Activated CD4-positive, alpha-beta memory T cell treated with anti-CD3 and anti-CD28 coated beads for 36 hours (primary cell): ENCODE results near the gene RIMBP2. TPM values are rescaled to one million over a fixed set of nuclear protein-coding genes. Genes with fewer than 3 reads are reported as not detected.
"Not testable (repeated sequence)": the region's sequence is repeated elsewhere in the genome, so short reads cannot be mapped to it uniquely, and the experiment has no call there.

Experiments
- CTCF ChIA-PET: fragments of 350-600 bp; sonication (Branson Sonifier 250); formaldehyde crosslinking; loops from one replicate; lab custom pipeline; 2021; ENCODE audit warnings: antibody characterized with exemption, inconsistent platforms; lab: Charles Lee
- POLR2A ChIA-PET: fragments of 350-600 bp; sonication (Branson Sonifier 250); formaldehyde crosslinking; loops from one replicate; lab custom pipeline; 2021; ENCODE audit warnings: antibody characterized with exemption; lab: Charles Lee
- DNase-seq: peaks from one replicate; pipeline ENCODE4 v3.0.0-alpha.2; 2020
- H3K27ac Mint-ChIP-seq: one replicate; pipeline ENCODE4 v1.8.0; 2021; ENCODE audit warnings: mixed read lengths
- H3K27me3 Mint-ChIP-seq: one replicate; pipeline ENCODE4 v1.8.0; 2021; ENCODE audit warnings: mixed read lengths
- H3K36me3 Mint-ChIP-seq: one replicate; pipeline ENCODE4 v1.8.0; 2021; ENCODE audit warnings: mixed read lengths
- H3K4me1 Mint-ChIP-seq: one replicate; pipeline ENCODE4 v1.8.0; 2021; ENCODE audit warnings: low read depth, mixed read lengths
- H3K4me3 Mint-ChIP-seq: one replicate; pipeline ENCODE4 v1.8.0; 2021; ENCODE audit warnings: mild to moderate bottlenecking, mixed read lengths
- H3K9me3 Mint-ChIP-seq: one replicate; pipeline ENCODE4 v1.8.0; 2021; ENCODE audit warnings: mixed read lengths
- intact Hi-C: fragments of 100-400 bp; cut with micrococcal nuclease; formaldehyde crosslinking; loops from one replicate; pipeline ENCODE4 v1.15.1; 2023
- total RNA-seq, 2 experiments: library from RNA; stranded (reverse); gene quantifications; one replicate each; pipeline ENCODE4 v1.2.3, GENCODE V29; 2021

Gene RIMBP2
- total RNA-seq, 2 experiments from 2014 or later = 0.27 TPM; not detected in 1

DNA sequence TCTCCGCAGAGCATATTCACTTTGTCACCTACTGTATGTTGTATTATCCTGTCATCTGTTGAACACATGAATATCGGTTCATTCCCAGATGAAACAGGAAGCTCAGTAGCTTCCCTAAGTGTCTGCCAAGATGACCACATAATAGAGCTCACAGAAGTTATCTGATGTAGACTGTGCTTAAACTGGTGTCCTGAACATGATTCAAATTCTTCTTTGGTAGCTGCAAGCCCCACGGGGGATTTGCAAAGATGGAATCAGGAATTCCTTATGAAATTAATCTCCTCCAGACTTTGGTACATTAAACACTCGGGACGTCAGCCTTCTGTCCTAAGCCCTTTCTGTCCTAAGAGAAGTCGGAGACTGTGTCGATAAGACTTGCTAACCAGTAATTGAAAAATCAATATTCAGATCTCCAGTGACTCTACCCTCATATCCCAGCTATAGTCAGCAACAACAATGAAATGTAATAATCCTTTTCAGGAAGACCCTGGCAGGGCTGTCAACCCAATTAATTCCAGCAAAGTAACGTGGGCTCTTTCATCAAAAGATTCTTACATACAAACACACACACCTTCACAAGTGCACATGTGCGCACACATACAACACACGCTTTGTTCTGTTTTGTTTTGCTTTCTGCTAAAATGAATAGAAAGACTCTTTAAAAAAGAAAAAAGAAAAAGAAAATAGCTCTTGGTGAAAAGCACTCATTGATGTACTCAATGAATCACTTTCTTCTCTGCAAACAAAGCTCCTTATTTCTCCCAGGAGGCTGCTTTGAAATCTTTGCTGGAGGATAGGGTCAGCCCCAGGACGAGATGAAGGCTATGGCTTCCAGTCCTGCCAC, 127.2 kb downstream of the RIMBP2 start:
- H3K36me3 Mint-ChIP-seq = no peaks in the 10 kb centered on the region
- POLR2A ChIA-PET = no interaction called here
- intact Hi-C loops = no loop called here
- no peak overlapping the region for H3K27ac Mint-ChIP-seq
- H3K9me3 Mint-ChIP-seq = peaks cover 8% of the 10 kb centered on the region
- H3K27me3 Mint-ChIP-seq = no peaks in the 10 kb centered on the region
- CTCF ChIA-PET = no interaction called here
- no peak for DNase-seq
- no peak overlapping the region for H3K4me3 Mint-ChIP-seq
- no peaks in the 10 kb centered on the region for H3K4me1 Mint-ChIP-seq

DNA sequence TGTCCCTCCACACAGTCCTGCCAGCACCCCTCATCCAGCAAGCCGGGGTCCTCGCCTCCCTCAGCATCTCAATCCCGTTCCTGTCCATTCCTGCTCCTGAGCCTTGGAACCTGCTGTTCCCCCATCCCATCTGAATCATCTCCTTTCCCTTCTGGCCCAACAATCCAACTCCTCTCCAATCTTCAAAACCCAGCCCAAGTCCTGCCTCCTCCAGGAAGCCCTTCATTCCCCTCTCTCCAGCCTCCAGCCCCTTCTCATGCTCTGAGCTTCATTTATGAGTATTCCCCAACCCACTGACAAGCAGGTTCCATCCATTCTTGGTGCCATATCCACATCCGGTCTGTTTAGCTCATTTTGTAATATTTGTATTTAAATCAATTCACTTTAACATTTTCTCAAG, 128.1 kb downstream of the RIMBP2 start:
- POLR2A ChIA-PET = no interaction called here
- intact Hi-C loops = no loop called here
- H3K27ac Mint-ChIP-seq = no peak overlapping the region
- no peak overlapping the region for H3K4me3 Mint-ChIP-seq
- peaks cover 8% of the 10 kb centered on the region for H3K9me3 Mint-ChIP-seq
- H3K4me1 Mint-ChIP-seq = no peaks in the 10 kb centered on the region
- DNase-seq = no peak
- H3K27me3 Mint-ChIP-seq = no peaks in the 10 kb centered on the region
- CTCF ChIA-PET = no interaction called here
- H3K36me3 Mint-ChIP-seq = no peaks in the 10 kb centered on the region

DNA sequence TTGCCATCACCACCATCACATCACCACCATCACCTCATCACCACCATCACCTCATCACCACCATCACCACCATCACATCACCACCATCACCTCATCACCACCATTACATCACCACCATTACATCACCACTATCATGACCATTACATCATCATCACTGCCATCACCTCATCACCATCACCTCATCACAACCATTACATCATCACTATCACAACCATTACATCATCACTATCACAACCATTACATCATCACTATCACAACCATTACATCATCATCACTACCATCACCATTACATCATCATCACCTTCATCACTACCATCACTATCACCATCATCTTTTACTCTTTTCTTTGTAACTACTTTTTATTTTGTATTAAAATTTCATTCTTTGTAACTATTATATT, 131.6 kb downstream of the RIMBP2 start:
- intact Hi-C loops, H3K27ac Mint-ChIP-seq, H3K4me3 Mint-ChIP-seq, H3K27me3 Mint-ChIP-seq, H3K4me1 Mint-ChIP-seq, H3K36me3 Mint-ChIP-seq, POLR2A ChIA-PET, CTCF ChIA-PET, H3K9me3 Mint-ChIP-seq, DNase-seq: not testable (repeated sequence)

DNA sequence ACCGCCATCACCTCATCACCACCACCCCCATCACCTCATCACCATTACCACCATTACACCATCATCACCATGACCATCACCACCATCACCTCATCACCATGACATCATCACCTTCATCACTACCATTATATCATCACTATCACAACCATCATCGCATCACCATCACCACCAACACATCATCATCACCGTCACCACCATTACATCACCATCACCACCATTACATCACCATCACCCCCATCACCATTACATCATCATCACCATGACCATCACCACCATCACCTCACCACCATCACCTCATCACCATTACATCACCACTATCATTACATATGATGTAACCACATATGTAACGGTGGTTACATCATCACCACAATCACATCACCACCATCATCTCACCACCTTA, 132.3 kb downstream of the RIMBP2 start:
- ChIA-PET CTCF (no interaction called here), POLR2A (no interaction called here)
- no peaks in the 10 kb centered on the region for H3K4me1 Mint-ChIP-seq
- H3K9me3 Mint-ChIP-seq = peaks cover 10% of the 10 kb centered on the region
- intact Hi-C loops = no loop called here
- H3K27me3 Mint-ChIP-seq = no peaks in the 10 kb centered on the region
- no peak overlapping the region for H3K27ac Mint-ChIP-seq
- no peak overlapping the region for H3K4me3 Mint-ChIP-seq
- no peaks in the 10 kb centered on the region for H3K36me3 Mint-ChIP-seq
- DNase-seq = no peak

DNA sequence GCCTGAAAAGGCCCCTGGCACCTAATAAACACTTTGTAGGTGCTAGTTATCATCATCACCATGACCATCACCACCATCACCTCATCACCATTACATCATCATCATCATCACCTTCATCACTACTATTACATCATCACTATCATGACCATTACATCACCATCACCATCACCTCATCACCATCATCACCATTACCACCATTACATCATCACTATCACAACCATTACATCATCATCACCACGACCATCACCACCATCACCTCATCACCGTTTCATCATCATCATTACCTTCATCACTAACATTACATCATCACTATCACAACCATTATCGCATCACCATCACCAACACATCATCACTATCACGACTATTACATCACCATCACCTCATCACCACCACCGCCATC, 132.8 kb downstream of the RIMBP2 start:
- intact Hi-C loops = no loop called here
- no peaks in the 10 kb centered on the region for H3K27me3 Mint-ChIP-seq
- H3K36me3 Mint-ChIP-seq = no peaks in the 10 kb centered on the region

DNA sequence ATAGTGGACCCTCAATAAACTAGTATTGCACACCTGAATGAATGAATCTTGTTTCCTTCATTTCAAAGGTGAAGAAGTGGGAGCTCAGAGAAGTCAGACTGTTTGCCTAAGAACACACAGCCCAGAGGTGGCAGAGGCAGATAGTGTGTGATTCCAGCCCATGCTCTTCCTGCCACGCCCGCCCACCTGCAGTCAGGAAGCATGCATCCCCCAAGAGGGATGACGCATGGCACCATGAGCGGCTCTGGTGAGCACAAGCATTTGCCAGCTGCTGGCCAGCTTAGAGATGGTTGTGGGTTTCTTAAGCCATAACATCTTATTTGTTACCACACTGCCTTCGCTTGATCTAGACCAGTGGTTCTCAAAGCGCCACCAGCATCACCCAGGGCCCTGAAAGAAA, 133.8 kb downstream of the RIMBP2 start:
- ChIA-PET POLR2A (no interaction called here), CTCF (no interaction called here)
- DNase-seq = no peak
- H3K4me1 Mint-ChIP-seq = no peaks in the 10 kb centered on the region
- H3K9me3 Mint-ChIP-seq = peaks cover 5% of the 10 kb centered on the region
- no peaks in the 10 kb centered on the region for H3K27me3 Mint-ChIP-seq
- H3K4me3 Mint-ChIP-seq = no peak overlapping the region
- no peak overlapping the region for H3K27ac Mint-ChIP-seq
- no peaks in the 10 kb centered on the region for H3K36me3 Mint-ChIP-seq
- intact Hi-C loops = no loop called here

More for the DNA sequence above, 132.8 kb downstream of the RIMBP2 start:
- DNase-seq = no peak
- H3K4me3 Mint-ChIP-seq = no peak overlapping the region
- H3K4me1 Mint-ChIP-seq = no peaks in the 10 kb centered on the region
- POLR2A ChIA-PET = no interaction called here
- CTCF ChIA-PET = no interaction called here
- H3K9me3 Mint-ChIP-seq = peaks cover 10% of the 10 kb centered on the region
- H3K27ac Mint-ChIP-seq = no peak overlapping the region

DNA sequence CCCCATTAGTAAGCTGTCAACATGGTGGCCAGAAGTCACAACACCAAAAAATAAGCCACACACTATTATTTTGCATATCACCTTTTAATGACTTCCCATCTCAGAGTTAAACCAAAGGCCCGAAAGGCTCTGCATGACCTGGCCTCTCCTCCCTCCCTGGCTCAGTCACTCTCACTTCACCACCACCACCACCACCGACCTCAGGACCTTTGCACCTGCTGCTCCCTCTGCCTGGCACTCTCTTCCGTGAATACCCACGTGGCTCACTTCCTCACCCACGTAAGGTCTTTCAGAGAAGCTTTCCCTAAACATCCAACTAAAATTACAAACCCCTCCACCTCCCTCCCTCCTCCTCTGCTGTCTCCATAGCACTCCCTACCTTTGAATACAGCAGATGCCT, 134.3 kb downstream of the RIMBP2 start:
- H3K4me1 Mint-ChIP-seq = no peaks in the 10 kb centered on the region
- no peak overlapping the region for H3K4me3 Mint-ChIP-seq
- POLR2A ChIA-PET = no interaction called here
- DNase-seq = no peak
- peaks cover 5% of the 10 kb centered on the region for H3K9me3 Mint-ChIP-seq
- no peaks in the 10 kb centered on the region for H3K27me3 Mint-ChIP-seq
- H3K27ac Mint-ChIP-seq = no peak overlapping the region
- CTCF ChIA-PET = no interaction called here
- intact Hi-C loops = no loop called here
- H3K36me3 Mint-ChIP-seq = no peaks in the 10 kb centered on the region

DNA sequence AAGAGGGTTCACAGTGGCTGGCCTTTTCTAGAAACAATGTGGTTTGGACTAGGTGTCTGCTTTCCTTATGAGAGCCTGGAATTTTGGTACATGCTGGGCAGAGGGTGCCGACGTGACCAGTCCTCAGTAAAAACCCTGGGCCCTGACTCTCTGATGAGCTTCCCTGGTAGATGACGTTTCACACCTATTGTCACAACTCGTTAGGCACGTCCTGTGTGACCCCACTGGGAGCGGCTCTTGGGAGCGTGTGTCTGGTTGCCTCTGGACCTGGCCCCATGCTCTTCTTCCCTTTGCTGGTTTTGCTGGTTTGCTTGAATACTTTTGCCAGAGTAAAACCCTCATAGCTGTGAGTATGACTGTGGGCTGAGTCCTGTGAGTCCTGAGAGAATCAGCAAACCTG, 136.9 kb downstream of the RIMBP2 start:
- intact Hi-C loops = no loop called here
- Mint-ChIP-seq H3K27ac (no peak overlapping the region), H3K27me3 (no peaks in the 10 kb centered on the region), H3K4me3 (no peak overlapping the region), H3K9me3 (peaks cover 2% of the 10 kb centered on the region), H3K4me1 (no peaks in the 10 kb centered on the region), H3K36me3 (no peaks in the 10 kb centered on the region)
- POLR2A ChIA-PET = no interaction called here
- CTCF ChIA-PET = no interaction called here
- no peak for DNase-seq

DNA sequence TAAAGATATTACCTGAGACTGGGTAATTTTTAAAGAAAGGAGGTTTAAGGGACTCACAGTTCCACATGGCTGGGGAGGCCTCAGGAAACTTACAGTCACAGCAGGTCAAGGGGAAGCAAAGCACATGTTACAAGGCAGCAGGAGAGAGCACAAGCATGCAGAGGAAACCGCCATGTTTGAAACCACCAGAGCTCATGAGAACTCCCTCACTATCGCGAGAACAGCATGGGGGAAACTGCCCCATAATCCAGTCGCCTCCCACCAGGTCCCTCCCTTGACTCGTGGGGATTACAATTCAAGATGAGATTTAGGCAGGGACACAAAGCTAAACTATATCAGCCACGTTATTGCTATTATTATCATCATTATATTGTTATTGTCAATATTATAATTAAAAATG, 138.7 kb downstream of the RIMBP2 start:
- Mint-ChIP-seq H3K4me1 (no peaks in the 10 kb centered on the region), H3K27ac (no peak overlapping the region), H3K27me3 (no peaks in the 10 kb centered on the region), H3K9me3 (peaks cover 2% of the 10 kb centered on the region), H3K36me3 (no peaks in the 10 kb centered on the region), H3K4me3 (no peak overlapping the region)
- ChIA-PET POLR2A (no interaction called here), CTCF (no interaction called here)
- intact Hi-C loops = no loop called here
- DNase-seq = no peak

DNA sequence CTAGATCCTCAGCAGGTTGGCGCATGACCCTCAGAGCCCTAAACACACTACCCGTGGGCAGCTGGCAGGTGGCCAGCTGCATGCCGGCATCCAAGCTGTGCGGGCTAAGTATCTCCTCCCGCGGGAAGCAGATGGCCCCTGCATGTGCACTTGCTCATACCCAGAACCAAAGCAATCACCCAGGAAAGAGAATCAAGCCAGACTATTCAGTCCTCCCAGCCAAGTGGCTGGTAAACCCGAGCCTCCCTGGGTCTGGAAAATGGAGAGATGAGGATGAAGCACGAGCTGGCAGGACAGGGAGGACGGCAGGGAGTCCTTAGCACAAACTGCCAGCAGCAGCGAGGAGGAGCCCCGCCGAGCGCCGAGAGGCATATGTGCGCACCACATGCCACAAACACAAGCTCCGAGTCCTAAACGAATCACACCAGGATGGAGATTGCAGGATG, 139.7 kb downstream of the RIMBP2 start:
- DNase-seq = no peak
- Mint-ChIP-seq H3K9me3 (peaks cover 2% of the 10 kb centered on the region), H3K27ac (no peak overlapping the region), H3K36me3 (no peaks in the 10 kb centered on the region), H3K27me3 (no peaks in the 10 kb centered on the region), H3K4me3 (no peak overlapping the region), H3K4me1 (no peaks in the 10 kb centered on the region)
- CTCF ChIA-PET = no interaction called here
- POLR2A ChIA-PET = no interaction called here
- intact Hi-C loops = no loop called here

DNA sequence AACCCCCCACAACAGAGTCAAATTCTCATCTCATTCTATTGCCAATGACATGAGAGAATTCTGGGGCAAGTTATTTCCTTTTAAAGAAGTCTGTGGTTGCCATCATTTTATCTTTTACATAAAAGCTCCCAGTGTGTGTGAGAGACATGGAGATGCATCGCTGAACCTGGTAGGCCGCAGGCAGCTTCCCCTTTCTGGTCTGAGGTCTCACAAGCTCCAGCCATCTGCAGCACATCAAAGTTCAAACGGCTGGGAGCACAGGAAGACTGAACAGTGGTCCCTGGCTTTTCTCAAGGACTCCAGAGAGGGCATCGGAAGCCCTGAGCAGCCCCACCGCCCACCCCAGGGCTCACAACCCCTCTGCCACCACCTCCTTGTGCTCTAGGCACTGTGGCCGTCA, 141.7 kb downstream of the RIMBP2 start:
- ChIA-PET POLR2A (no interaction called here), CTCF (no interaction called here)
- H3K27me3 Mint-ChIP-seq = no peaks in the 10 kb centered on the region
- no peaks in the 10 kb centered on the region for H3K4me1 Mint-ChIP-seq
- DNase-seq = no peak
- peaks cover 2% of the 10 kb centered on the region for H3K9me3 Mint-ChIP-seq
- H3K36me3 Mint-ChIP-seq = no peaks in the 10 kb centered on the region
- H3K4me3 Mint-ChIP-seq = no peak overlapping the region
- intact Hi-C loops = no loop called here
- no peak overlapping the region for H3K27ac Mint-ChIP-seq

DNA sequence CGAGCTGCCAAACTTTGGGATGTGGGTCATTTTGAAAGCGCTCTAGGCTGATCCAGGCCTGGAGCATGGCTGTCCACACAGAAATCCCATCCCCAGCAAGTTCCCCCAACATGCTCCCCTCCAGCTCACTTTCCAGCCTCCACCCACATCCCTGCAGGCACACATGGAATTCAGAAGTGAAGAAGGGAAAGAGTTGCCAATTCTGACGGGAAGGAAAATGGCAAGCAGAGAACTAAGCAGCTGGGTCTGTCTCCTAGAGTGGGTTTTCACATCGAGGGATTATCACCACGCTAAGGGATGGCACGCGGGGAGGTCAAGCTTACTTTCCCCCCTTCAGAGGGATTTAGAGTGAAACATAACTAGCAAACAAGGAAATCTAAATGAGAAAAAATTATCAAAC, 142.3 kb downstream of the RIMBP2 start:
- H3K9me3 Mint-ChIP-seq = peaks cover 2% of the 10 kb centered on the region
- H3K4me3 Mint-ChIP-seq = no peak overlapping the region
- H3K27ac Mint-ChIP-seq = no peak overlapping the region
- ChIA-PET POLR2A (no interaction called here), CTCF (no interaction called here)
- DNase-seq = no peak
- no peaks in the 10 kb centered on the region for H3K27me3 Mint-ChIP-seq
- no peaks in the 10 kb centered on the region for H3K4me1 Mint-ChIP-seq
- H3K36me3 Mint-ChIP-seq = no peaks in the 10 kb centered on the region
- intact Hi-C loops = no loop called here

DNA sequence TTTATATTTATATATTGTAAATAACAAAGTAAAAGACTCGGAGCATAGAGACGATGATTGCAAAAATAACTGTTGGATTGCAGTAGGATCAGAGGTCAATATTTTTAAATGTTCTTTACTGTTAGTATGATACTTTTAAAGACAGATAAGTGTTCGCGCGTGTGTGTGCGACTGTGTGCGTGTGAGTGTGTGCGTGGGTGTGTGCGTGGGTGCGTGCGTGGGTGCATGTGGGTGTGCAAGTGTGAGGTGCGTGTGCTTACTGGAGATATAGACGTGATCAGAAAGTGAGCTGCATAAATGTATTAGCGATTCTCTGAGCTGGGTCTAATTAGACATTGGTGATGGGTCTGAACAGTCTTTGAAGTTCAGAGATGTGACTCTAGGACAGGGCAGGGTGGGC, 142.9 kb downstream of the RIMBP2 start:
- no peaks in the 10 kb centered on the region for H3K27me3 Mint-ChIP-seq
- DNase-seq = no peak
- intact Hi-C loops = no loop called here
- H3K4me3 Mint-ChIP-seq = no peak overlapping the region
- H3K27ac Mint-ChIP-seq = no peak overlapping the region
- H3K9me3 Mint-ChIP-seq = peaks cover 2% of the 10 kb centered on the region
- POLR2A ChIA-PET = no interaction called here
- CTCF ChIA-PET = no interaction called here
- H3K36me3 Mint-ChIP-seq = no peaks in the 10 kb centered on the region
- H3K4me1 Mint-ChIP-seq = no peaks in the 10 kb centered on the region
